Panc1 (cell line): Measurements from ENCODE around the gene FMN2.

Experiments
- TCF7L2 ChIP-seq: IDR thresholded peaks from 2 replicates; pipeline ENCODE4 v1.6.1; 2011; ENCODE audit warnings: mild to moderate bottlenecking, low read depth, low read length, inconsistent platforms
- TF ChIP-seq, protein P1 (sequence below): fragments of 450-650 bp; IDR thresholded peaks from 2 replicates; pipeline ENCODE4 v1.5.1; 2017; ENCODE audit warnings: mild to moderate bottlenecking

GRCh38 chr1:240282061-240282830 lies 190.6 kb downstream of the FMN2 start:
- TF ChIP-seq, protein P1, sequence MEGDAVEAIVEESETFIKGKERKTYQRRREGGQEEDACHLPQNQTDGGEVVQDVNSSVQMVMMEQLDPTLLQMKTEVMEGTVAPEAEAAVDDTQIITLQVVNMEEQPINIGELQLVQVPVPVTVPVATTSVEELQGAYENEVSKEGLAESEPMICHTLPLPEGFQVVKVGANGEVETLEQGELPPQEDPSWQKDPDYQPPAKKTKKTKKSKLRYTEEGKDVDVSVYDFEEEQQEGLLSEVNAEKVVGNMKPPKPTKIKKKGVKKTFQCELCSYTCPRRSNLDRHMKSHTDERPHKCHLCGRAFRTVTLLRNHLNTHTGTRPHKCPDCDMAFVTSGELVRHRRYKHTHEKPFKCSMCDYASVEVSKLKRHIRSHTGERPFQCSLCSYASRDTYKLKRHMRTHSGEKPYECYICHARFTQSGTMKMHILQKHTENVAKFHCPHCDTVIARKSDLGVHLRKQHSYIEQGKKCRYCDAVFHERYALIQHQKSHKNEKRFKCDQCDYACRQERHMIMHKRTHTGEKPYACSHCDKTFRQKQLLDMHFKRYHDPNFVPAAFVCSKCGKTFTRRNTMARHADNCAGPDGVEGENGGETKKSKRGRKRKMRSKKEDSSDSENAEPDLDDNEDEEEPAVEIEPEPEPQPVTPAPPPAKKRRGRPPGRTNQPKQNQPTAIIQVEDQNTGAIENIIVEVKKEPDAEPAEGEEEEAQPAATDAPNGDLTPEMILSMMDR, result no peak
- TF ChIP-seq TCF7L2, result no peak
